ENCODE data around the gene SYCE3. TPM values are rescaled to one million over a fixed set of nuclear protein-coding genes. Genes with fewer than 3 reads are reported as not detected.
A peak's percentile ranks its signal among the peaks of the same experiment; 100 is the strongest.

Gene SYCE3
- total and polyA plus RNA-seq, 9 donors: not detected

GRCh38 chr22:50506611-50507420 is 55.9 kb downstream of the SYCE3 start:
- Histone ChIP-seq H3K36me3 (no peaks in the 10 kb centered on the region), H3K9me3 (no peaks in the 10 kb centered on the region), H3K27ac (peak overlapping the region in 1 of 2 donors; percentile 74), H3K4me3 (peak overlapping the region; percentile 81), H3K4me1 (ENCODE audit: insufficient read depth) (peaks cover 13% of the 10 kb centered on the region), H3K27me3 (no peaks in the 10 kb centered on the region)
- DNase-seq: peak in 4 of 5 donors; percentile 55 to 74 (median 70)
- intact Hi-C loops (cut with DNase I): loop anchor here in 1 of 4 donors (10.0 kb wide), 1 partner anchor 262 kb away; the partner anchor contains the start of gene TUBGCP6
- peak in 1 of 3 donors; percentile 13 for TF ChIP-seq CTCF (IDR thresholded peaks at IDR 0.05)
- no peak for TF ChIP-seq POLR2A (IDR thresholded peaks at IDR 0.05)
- TF ChIP-seq EP300 (IDR thresholded peaks at IDR 0.05): no peak
- WGBS, 3 donors: 15 to 23% (median 17%) methylated on average over 12 to 21 of the region's 21 CpGs

GRCh38 chr22:50505776-50506610 is 56.7 kb downstream of the SYCE3 start:
- WGBS, 3 donors: 83 to 87% (median 86%) methylated on average over 38 to 41 of the region's 41 CpGs
- Histone ChIP-seq H3K9me3 (no peaks in the 10 kb centered on the region), H3K27ac (peak overlapping the region in 1 of 2 donors; percentile 74), H3K36me3 (no peaks in the 10 kb centered on the region), H3K4me1 (ENCODE audit: insufficient read depth) (peaks cover 13% of the 10 kb centered on the region), H3K4me3 (peak overlapping the region; percentile 81), H3K27me3 (no peaks in the 10 kb centered on the region)
- peak in 3 of 5 donors; percentile 58 to 60 (median 58) for DNase-seq
- TF ChIP-seq EP300 (IDR thresholded peaks at IDR 0.05) (no peak), POLR2A (IDR thresholded peaks at IDR 0.05) (no peak), CTCF (IDR thresholded peaks at IDR 0.05) (no peak)
- intact Hi-C loops (cut with DNase I): loop anchor here in 1 of 4 donors (10.0 kb wide), 1 partner anchor 261 kb away; the partner anchor contains the start of gene TUBGCP6

GRCh38 chr22:50505276-50505775 is 57.4 kb downstream of the SYCE3 start:
- Histone ChIP-seq H3K4me3 (no peak overlapping the region), H3K27ac (no peak overlapping the region), H3K4me1 (ENCODE audit: insufficient read depth) (peaks cover 13% of the 10 kb centered on the region), H3K27me3 (no peaks in the 10 kb centered on the region), H3K9me3 (no peaks in the 10 kb centered on the region), H3K36me3 (no peaks in the 10 kb centered on the region)
- intact Hi-C loops (cut with DNase I): loop anchor here in 1 of 4 donors (10.0 kb wide), 1 partner anchor 261 kb away; the partner anchor contains the start of gene TUBGCP6
- peak in 1 of 5 donors; percentile 40 for DNase-seq
- 85 to 91% (median 88%) methylated on average over 14 of the region's 14 CpGs for WGBS, 3 donors
- no peak for TF ChIP-seq EP300 (IDR thresholded peaks at IDR 0.05)
- no peak for TF ChIP-seq POLR2A (IDR thresholded peaks at IDR 0.05)
- TF ChIP-seq CTCF (IDR thresholded peaks at IDR 0.05): no peak
